GM19452 (cell line): Measurements from ENCODE around the gene BCL7C.

ENCODE experiments used
- ATAC-seq: cut with Tn5 transposase; IDR thresholded peaks from one replicate; pipeline ENCODE4 v1.9.1; 2021; ENCODE audit not compliant: unreplicated experiment

BCL7C gene

GRCh38 chr16:30922960-30923535 is 29.2 kb upstream of the BCL7C start:
- peak; percentile 66 for ATAC-seq

- peak; percentile 69 for ATAC-seq
Observed at GRCh38 chr16:30922420-30922959, 28.6 kb upstream of the BCL7C start.

DNA sequence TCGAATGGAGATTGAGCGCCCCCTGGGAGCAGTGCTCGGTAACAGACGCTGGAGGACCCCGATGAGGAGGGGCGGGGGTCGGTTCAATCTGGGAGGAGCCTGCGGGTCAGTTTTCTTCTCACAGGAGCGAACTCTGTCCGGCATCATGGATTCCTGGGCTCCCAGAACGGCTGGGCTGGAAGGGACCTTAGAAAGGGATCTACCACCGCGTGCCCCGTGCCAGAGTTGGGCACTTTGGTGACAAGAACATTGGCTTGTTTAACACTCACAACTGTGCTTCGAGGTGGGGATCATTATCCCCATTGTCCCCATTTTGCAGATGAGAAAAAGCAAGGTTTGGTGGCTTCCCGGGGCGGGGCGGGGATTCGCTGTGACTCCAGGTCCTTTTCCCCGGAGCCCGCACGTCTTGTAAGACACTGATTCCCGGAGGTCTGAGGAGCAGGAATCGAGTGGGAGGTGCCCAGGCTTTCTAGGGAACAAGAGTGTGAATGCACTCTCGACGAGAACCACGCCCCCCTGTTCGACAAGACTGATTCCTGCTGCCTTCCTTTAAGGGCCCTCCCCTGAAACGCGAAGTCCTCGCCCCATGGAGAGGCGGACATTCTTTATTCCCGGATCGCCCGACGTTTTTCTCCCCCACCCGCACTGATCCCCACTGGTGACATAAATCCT is 28.0 kb upstream of the BCL7C start:
- ATAC-seq, result peak; percentile 0

- no peak for ATAC-seq
Observed at GRCh38 chr16:30921459-30921747, 27.5 kb upstream of the BCL7C start.

- no peak for ATAC-seq
Observed at GRCh38 chr16:30920891-30921290, 27.0 kb upstream of the BCL7C start.

DNA sequence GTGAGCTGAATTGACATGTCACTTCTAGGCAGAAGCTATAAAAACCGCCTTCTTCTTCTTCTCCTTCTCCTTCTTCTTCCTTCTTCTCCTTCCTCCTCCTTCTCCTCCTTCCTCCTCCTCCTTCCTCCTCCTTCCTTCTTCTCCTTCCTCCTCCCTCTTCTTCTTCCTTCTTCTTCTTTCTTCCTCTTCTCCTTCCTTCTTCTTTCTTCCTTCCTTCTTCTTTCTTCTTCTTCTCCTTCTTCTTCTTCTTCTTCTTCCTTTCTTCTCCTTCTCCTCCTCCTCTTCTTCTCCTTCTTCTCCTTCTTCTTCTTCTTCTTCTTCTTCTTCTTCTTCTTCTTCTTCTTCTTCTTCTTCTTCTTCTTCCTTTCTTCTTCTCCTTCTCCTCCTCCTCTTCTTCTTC is 24.7 kb upstream of the BCL7C start:
- no peak for ATAC-seq

DNA sequence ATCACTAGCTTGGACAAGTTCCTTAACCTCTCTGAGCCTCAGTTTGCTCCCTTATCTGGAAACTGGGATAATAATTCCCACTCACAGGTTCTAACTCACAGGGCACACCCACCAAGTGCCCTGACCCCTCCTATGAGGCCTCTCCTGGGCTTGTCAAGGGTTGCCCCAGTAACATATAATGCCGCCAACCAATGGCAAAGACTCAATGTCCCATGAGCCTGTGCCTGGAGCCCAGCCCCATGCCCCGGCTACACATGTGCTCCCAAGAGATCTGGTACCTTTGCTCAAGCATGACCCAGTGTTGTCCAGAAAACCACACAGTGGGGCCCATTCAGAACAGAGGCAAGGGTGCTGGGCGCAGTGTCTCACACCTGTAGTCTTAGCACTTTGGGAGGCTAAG is 21.0 kb upstream of the BCL7C start:
- no peak for ATAC-seq

DNA sequence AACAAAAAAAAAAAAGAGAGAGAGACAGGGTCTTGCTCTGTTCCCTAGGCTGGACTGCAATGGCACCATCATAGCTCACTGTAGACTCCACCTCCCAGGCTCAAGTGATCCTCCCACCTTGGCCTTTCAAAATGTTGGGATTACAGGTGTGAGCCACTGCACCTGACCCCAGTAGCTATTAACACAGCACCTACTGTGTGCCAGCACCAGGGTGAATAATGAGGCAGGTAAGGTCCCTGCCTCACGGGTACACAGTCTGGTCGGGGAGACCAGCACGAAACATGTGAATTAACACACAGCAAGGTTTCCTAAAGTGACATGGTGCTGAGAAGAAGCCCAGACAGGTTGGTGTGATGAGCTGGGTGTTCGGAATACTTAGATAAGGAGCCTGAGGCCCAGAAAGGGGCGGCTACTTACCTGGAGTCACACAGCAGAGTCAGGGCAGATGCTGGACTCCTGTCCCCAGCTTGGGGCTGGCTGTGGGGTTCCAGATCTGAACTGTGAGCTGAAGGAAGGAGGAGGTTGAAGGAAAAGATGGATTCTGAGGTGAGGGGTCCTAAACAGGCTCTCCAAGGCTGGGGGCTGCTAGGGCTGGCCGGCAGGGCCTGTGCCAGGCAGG is 19.0 kb upstream of the BCL7C start:
- no peak for ATAC-seq

GRCh38 chr16:30910427-30911029 is 16.7 kb upstream of the BCL7C start:
- ATAC-seq, result no peak

DNA sequence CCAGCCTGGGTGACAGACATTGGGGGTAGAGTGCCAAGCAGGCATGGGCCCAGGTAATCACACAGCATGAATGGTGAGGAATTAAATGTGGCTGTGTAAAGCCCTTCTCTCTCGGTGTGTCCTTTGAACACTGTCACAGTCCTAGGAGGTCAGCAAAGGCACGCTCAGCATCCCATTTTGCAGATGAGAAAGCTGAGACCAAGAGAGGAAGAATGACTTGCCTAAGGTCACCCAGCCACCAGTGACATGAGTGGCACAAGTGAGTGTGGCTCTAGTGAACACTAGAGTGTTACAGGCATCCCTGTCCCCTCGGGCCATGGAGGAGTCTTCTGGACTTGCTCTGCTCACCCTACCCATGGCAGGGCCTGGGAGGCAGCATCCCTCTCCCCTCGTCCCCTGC is 13.2 kb upstream of the BCL7C start:
- no peak for ATAC-seq

- ATAC-seq, result no peak
Observed at GRCh38 chr16:30904114-30904780, 10.4 kb upstream of the BCL7C start.

GRCh38 chr16:30903596-30903995 is 9.7 kb upstream of the BCL7C start:
- no peak for ATAC-seq

GRCh38 chr16:30903002-30903401 is 9.1 kb upstream of the BCL7C start:
- ATAC-seq, result no peak

- ATAC-seq, result peak; percentile 62
Observed at GRCh38 chr16:30902029-30902972, 8.4 kb upstream of the BCL7C start.

DNA sequence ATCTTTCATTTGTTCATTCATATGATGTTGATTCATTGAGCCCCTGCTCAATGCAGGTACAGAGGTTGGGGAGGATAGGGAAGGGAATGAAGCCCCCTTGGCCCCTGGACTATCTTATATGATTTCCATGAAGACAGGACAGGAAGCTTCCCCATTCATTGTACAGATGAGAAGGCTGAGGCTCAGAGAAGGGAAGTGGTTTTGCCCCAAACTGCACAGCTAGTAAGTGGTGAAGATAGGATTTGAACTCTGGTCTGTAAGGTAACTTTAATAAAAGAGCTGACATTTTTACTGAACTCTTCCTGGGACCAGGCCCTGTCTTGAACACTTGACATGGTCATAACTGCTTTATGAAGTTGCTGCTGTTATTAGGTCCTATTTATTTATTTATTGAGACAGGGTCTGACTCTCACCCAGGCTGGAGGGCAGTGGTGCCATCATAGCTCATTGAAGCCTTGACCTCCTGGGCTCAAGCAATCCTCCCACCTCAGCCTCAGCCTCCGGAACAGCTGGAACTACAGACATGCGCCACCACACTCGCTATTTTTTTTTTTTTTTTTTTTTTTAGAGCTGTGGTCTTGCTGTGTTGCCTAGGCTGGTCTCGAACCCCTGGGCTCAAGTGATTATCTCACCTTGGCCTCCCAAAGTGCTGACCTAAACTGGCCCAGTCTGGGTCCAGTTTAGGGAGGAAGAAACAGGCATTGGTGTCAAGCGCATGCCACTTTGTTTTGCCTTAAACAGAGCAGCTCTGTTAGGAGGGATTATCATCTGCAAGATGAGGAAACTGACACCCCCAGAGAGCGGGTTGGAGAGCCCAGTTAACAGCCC is 7.5 kb upstream of the BCL7C start:
- no peak for ATAC-seq

DNA sequence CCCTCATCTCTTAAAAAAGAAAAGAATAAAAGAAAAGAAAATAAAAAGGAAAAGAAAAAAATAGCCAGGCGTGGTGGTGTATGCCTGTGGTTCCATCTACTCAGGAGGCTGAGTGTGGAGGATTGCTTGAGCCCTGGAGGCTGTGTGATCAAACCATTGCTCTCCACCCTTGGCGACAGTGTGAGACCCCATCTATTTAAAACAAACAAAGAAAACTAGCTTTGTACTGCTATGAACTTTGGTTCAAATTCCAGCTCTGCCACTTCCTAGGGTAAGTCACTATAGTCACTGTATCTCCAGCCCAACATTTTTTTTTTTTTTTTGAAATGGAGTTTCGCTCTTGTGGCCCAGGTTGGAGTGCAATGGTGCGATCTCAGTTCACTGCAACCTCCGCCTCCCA is 6.7 kb upstream of the BCL7C start:
- no peak for ATAC-seq

DNA sequence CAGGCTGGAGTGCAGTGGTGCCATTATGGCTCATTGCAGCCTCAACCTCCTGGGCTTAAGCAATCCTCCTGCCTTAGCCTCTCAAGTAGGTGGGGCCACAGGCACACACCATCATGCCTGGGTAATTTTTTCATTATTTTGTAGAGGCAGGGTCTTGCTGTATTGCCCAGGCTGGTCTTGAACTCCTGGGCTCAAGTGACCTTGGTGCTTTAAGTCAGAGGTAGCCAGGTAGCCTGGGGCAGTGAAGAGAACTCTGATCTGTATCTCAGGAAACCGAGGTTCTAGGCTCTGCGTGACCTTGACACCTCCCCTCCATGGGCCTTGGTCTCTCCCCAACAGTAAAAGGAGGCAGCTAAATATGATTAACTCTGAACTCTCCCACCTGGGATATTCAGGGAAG is 5.9 kb upstream of the BCL7C start:
- no peak for ATAC-seq

DNA sequence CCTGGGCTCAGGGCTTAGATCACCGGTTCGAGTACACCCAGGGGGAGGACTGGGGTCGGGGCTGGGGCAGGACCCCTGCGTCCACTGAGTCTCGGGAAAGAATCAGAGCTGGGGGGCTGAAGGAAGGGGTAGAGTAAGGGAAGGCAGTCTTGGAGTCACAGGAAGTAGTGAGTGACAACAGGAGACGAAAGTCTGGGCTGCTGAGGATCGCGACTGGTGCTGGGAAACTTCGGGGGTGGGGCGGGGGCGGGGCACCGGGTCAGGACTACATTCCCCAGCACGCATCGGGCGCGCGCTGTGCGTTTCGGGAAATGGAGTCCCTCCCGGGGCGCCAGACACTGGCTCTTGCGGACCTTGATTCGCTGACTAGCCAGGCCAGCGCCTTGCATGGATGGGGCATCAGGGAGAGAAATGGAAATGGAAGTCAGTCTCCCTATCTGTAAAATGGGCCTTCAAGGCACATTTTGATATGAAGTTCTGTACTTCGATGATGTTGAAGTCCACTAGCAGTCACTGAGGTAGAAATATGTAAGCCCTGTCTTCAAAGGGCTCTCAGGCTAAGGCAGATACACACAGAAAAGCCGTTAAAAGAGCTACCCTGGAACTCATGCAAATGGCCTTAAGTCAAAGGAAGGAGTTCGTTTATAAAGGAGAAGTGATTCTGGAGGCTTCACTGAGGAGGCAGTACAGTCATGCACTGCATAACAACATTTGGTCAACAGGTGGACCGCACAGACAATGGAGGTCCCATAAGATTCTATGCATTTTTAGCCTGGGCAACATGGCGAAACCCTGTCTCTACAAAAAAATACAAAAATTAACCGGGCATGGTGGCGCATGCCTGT is 3.2 kb upstream of the BCL7C start:
- ATAC-seq, result peak; percentile 38
